A673 (cell line): ENCODE measurements around the gene FIBCD1. TPM values are rescaled to one million over a fixed set of nuclear protein-coding genes. Genes with fewer than 3 reads are reported as not detected.

Experiments used
- BruUV-seq: library from RNA; stranded (reverse); fragments of 400-500 nt; replicated peaks from 2 replicates; lab custom pipeline; 2021; lab: Mats Ljungman, UMichigan
- CTCF ChIA-PET: fragments of 300-600 bp; sonication (Branson Sonifier 250); formaldehyde crosslinking; loops from one replicate; lab custom pipeline; 2022; ENCODE audit warnings: antibody characterized with exemption; lab: Charles Lee
- POLR2A ChIA-PET: fragments of 300-600 bp; sonication (Branson Sonifier 250); formaldehyde crosslinking; loops from one replicate; lab custom pipeline; 2022; ENCODE audit warnings: antibody characterized with exemption; ENCODE audit not compliant: low non-redundant PET; lab: Charles Lee
- DNase-seq: peaks from one replicate; pipeline ENCODE4 v3.0.0-alpha.2; 2015; ENCODE audit warnings: low spot score
- H3K27ac ChIP-seq: fragments of 200-600 bp; sonication (generic); 2 replicates; pipeline ENCODE4 v1.5.1; 2016; ENCODE audit warnings: mixed run types, low read depth, mild to moderate bottlenecking, mixed read lengths, antibody characterized with exemption, low read length; ENCODE audit not compliant: poor library complexity, severe bottlenecking
- H3K27me3 ChIP-seq: fragments of 200-600 bp; sonication (generic); replicated peaks from 2 replicates; pipeline ENCODE4 v1.6.1; 2017; ENCODE audit warnings: mixed run types, low read depth, mild to moderate bottlenecking, mixed read lengths, antibody characterized with exemption, low read length; ENCODE audit not compliant: insufficient read depth, poor library complexity
- H3K36me3 ChIP-seq: fragments of 200-600 bp; sonication (generic); 2 replicates; pipeline ENCODE4 v1.6.1; 2016; ENCODE audit warnings: mixed run types, mild to moderate bottlenecking, mixed read lengths, antibody characterized with exemption, low read length; ENCODE audit not compliant: insufficient read depth, poor library complexity, severe bottlenecking
- H3K4me1 ChIP-seq: fragments of 200-600 bp; sonication (generic); 2 replicates; pipeline ENCODE4 v1.6.1; 2017; ENCODE audit warnings: mixed run types, mild to moderate bottlenecking, mixed read lengths, antibody characterized with exemption, low read length; ENCODE audit not compliant: insufficient read depth, poor library complexity, severe bottlenecking
- H3K4me3 ChIP-seq: fragments of 200-600 bp; sonication (generic); 2 replicates; pipeline ENCODE4 v1.5.1; 2016; ENCODE audit warnings: low read depth, mixed run types, mild to moderate bottlenecking, mixed read lengths, low read length; ENCODE audit not compliant: poor library complexity, severe bottlenecking
- H3K9me3 ChIP-seq: fragments of 200-600 bp; sonication (generic); 2 replicates; pipeline ENCODE4 v1.6.1; 2016; ENCODE audit warnings: mixed run types, low read depth, mild to moderate bottlenecking, mixed read lengths, antibody characterized with exemption, low read length; ENCODE audit not compliant: poor library complexity, severe bottlenecking
- EZH2 ChIP-seq: fragments of 200-600 bp; sonication (generic); IDR thresholded peaks from 2 replicates; pipeline ENCODE4 v1.6.1; 2017; ENCODE audit warnings: borderline replicate concordance, low read depth, mild to moderate bottlenecking, mixed read lengths, antibody characterized with exemption, low read length; ENCODE audit not compliant: poor library complexity, severe bottlenecking
- intact Hi-C: fragments of 100-400 bp; cut with micrococcal nuclease; formaldehyde crosslinking; loops from one replicate; pipeline ENCODE4 v1.10.0; 2022; ENCODE audit not compliant: unreplicated experiment
- total RNA-seq: library from RNA; stranded (reverse); gene quantifications from 2 replicates; pipeline ENCODE4 v1.2.3, GENCODE V29; 2021
- TF ChIP-seq, protein P1 (sequence below): fragments of 300-800, 200-600 bp; sonication (generic); conservative IDR thresholded peaks from 2 replicates; pipeline ENCODE4 v1.5.1; 2017; ENCODE audit warnings: low read depth, mild to moderate bottlenecking, antibody characterized with exemption, low read length, moderate library complexity, mixed read lengths

FIBCD1 gene
- total RNA-seq, 1 experiment from 2014 or later: 0.19 TPM

DNA sequence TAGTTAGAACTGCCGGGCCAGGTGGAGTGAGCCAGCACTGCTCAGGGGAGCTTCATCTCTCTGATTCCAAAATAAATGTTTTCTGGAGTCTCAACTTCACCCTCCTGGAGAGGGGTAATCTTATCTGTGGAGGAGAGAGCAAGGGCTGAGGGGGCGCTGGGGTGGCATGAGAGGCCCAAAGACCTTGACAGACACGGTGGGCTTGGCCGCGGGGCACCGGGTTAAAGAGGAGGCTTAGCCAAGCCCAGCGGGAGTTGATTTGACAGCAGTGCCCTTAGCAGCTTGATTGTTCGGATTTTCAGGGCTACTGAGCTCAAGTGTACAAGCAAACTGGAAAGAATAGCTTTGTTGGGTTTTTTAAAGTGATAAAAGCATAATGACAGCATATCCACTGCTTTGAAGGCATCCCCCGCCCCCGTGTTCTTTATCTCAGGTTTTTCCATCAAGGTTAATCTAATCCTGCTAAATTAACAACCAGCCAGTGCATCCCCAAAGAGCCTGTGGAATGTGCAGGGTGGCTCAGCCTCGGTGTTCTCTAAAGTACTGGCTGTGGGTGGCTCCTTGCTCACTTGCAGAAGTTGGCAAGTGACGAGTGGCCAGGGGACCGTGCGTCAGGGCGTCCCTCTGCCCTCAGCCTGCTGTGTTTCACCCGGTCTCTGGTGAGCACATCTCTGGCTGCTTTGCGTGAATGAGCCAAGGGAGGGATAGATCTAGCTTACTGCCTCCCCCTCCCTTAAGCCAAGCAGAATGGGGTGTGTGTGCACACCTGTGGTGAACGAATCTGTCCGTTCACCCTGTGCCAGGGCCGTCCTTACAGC, 48.0 kb downstream of the FIBCD1 start:
- H3K9me3 ChIP-seq: no peaks in the 10 kb centered on the region
- H3K36me3 ChIP-seq: peaks cover 41% of the 10 kb centered on the region
- no peaks in the 10 kb centered on the region for H3K4me1 ChIP-seq
- no TSS peak for BruUV-seq
- TF ChIP-seq, protein P1, sequence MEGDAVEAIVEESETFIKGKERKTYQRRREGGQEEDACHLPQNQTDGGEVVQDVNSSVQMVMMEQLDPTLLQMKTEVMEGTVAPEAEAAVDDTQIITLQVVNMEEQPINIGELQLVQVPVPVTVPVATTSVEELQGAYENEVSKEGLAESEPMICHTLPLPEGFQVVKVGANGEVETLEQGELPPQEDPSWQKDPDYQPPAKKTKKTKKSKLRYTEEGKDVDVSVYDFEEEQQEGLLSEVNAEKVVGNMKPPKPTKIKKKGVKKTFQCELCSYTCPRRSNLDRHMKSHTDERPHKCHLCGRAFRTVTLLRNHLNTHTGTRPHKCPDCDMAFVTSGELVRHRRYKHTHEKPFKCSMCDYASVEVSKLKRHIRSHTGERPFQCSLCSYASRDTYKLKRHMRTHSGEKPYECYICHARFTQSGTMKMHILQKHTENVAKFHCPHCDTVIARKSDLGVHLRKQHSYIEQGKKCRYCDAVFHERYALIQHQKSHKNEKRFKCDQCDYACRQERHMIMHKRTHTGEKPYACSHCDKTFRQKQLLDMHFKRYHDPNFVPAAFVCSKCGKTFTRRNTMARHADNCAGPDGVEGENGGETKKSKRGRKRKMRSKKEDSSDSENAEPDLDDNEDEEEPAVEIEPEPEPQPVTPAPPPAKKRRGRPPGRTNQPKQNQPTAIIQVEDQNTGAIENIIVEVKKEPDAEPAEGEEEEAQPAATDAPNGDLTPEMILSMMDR: no peak
- TF ChIP-seq EZH2: no peak
- intact Hi-C loops: no loop called here
- ChIA-PET POLR2A (no interaction called here), CTCF (interaction anchor here (0.6 kb wide), 1 partner anchor 194 kb away, joined by 4 read pairs; no protein-coding TSS in a partner anchor)
- DNase-seq: no peak
- H3K27me3 ChIP-seq: no peaks in the 10 kb centered on the region
- H3K27ac ChIP-seq: no peak overlapping the region
- H3K4me3 ChIP-seq: no peak overlapping the region

DNA sequence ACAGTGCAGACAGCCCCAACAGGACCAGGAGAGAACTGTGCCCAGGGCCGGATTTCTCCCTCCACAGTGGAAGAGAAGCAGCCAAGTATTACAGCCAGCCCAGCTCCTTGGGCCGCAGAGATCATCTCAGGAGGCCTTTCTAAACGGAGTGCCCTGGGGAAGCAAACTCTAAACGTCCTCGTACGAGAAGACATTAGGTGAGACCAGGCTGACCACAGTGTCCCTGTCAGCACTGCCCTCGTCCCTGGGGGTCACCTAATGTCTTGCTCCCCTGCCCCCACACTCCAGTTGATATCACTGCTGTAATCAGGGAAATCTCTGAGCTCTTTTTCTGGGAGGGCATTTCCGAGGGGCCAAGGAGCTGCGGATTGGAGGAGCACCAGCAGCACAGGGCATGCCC, 48.9 kb downstream of the FIBCD1 start:
- Histone ChIP-seq H3K27ac (no peak overlapping the region), H3K4me3 (no peak overlapping the region), H3K4me1 (no peaks in the 10 kb centered on the region), H3K9me3 (no peaks in the 10 kb centered on the region), H3K27me3 (no peaks in the 10 kb centered on the region), H3K36me3 (peaks cover 50% of the 10 kb centered on the region)
- no TSS peak for BruUV-seq
- TF ChIP-seq, protein P1: no peak
- TF ChIP-seq EZH2: no peak
- intact Hi-C loops: no loop called here
- CTCF ChIA-PET: interaction anchor here (0.6 kb wide), 1 partner anchor 195 kb away, joined by 4 read pairs; no protein-coding TSS in a partner anchor
- POLR2A ChIA-PET: no interaction called here
- no peak for DNase-seq

DNA sequence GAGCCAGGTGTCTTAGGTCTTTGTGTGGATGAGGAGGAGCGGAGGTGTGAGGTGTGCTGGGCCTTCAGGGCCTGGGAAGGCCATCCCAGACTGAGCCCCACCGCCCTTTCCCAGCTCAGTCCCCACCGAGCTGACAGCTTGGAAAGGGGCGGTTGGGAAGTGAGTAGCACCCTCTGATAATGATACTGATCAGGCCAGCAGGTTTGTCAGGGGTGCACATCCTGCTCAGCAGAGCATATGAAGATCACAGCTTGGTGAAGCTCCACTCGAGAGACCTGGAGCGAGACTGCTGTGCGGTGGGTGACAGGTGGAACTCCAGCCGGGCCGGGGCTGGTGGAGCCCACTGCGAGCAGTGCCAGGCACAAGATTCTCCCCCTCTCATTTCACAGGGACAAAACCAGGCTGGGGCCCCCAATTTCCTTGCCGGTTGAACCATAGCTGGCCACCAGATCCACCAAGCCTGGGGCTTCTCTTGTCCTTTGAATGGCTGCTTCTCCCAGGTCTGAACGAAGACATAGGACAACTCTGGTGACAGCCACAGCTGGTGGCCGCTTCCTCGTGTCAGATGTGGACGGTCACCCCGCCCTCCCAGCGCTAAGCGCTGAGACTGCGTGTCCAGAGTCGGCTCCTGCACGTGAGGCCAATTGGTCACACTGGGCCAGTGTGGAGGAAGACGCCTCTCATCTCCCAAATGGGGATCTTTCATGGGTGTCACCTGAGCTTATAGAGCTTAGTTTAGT, 50.7 kb downstream of the FIBCD1 start:
- intact Hi-C loops: no loop called here
- H3K36me3 ChIP-seq: peaks cover 68% of the 10 kb centered on the region
- no peak overlapping the region for H3K4me3 ChIP-seq
- ChIA-PET POLR2A (no interaction called here), CTCF (no interaction called here)
- no peak for DNase-seq
- no peaks in the 10 kb centered on the region for H3K27me3 ChIP-seq
- BruUV-seq: no TSS peak
- TF ChIP-seq, protein P1: no peak
- no peak for TF ChIP-seq EZH2
- H3K9me3 ChIP-seq: no peaks in the 10 kb centered on the region
- no peak overlapping the region for H3K27ac ChIP-seq
- no peaks in the 10 kb centered on the region for H3K4me1 ChIP-seq
